HG03520 (cell line): ENCODE measurements around the gene CCND1.

ENCODE experiments used
- ATAC-seq: cut with Tn5 transposase; IDR thresholded peaks from one replicate; pipeline ENCODE4 v1.9.1; 2021; ENCODE audit warnings: mild to moderate bottlenecking, moderate library complexity; ENCODE audit not compliant: unreplicated experiment

CCND1 gene

DNA sequence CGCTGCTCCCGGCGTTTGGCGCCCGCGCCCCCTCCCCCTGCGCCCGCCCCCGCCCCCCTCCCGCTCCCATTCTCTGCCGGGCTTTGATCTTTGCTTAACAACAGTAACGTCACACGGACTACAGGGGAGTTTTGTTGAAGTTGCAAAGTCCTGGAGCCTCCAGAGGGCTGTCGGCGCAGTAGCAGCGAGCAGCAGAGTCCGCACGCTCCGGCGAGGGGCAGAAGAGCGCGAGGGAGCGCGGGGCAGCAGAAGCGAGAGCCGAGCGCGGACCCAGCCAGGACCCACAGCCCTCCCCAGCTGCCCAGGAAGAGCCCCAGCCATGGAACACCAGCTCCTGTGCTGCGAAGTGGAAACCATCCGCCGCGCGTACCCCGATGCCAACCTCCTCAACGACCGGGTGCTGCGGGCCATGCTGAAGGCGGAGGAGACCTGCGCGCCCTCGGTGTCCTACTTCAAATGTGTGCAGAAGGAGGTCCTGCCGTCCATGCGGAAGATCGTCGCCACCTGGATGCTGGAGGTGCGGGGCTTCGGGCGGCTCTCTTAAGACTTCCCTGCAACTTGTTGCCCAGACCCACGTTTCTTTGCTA lies at the start of gene CCND1:
CCND1 (plus strand) TSS at position 162 of the 587 bp plus-strand sequence; CDS start at position 320, 158 bp downstream.
- no peak for ATAC-seq

DNA sequence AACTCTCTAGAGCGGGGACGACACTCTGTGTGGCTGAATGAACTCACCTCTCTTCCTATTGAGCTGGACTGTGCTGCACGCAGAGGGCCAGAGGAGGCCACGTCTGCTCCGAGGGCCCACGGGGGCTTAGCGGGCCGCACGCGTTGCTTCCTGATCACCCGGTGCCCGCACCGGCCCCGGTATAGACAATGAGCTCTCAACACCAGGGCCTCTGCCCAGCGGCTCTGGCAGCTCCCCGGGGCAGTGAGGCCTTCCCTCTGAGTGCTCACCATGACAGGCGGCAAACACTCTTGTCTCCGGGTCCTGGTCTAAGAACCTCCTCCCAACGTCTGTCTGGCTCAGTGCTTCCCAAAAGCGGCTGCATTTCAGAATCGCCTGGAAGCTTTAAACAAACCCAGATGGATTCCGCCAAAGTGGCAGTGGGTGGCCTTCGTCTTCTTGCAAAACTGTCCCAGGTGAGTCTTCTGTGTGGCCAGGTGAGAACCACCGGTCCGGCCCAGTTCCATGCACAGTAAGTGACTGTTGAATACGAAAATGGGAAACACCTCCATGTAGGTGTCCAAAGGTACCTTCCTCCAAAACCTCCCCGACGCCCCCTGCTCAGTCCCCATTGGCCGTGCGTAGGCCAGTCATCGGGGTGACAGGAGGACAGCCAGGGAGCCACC lies 47.8 kb upstream of the CCND1 start:
- ATAC-seq = no peak

DNA sequence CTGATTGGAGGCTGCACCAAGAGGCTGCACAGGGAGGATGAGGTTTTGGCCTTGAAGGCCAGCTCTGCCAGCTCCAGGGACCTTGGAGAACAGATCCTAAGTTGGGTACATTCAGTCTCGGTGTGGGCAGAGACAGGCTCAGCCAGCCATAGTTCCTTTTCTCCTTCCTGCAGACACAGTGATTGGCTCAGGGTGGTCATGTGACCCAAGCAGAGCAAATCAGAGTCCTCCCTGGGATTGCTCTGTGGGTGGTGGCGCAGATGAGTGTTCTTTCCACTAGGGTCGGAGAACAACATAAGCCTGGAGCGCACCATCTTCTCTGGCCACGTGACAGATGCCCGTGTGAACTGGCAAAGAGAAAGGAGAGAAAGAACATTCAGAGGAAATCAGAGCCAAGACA lies 47.1 kb upstream of the CCND1 start:
- no peak for ATAC-seq

DNA sequence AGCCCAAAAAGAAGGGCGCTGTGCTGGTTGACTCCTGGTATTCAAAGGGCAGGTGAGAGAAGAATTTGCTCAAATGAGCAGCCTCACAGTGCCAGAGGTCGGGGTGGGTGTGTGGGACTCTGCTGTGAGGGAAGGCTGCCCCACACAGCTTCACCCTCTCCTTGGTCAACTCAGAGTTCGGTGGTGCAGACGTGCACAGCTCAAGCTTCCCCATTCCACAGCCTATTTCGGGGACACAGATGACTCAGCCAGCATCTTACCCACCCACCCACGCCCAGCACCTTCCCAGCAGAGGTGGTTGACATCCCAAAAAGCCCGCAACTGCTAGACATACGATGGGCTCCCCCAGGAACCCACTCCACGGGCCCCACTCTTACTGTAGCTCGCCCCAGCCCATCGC lies 46.5 kb upstream of the CCND1 start:
- ATAC-seq = no peak

DNA sequence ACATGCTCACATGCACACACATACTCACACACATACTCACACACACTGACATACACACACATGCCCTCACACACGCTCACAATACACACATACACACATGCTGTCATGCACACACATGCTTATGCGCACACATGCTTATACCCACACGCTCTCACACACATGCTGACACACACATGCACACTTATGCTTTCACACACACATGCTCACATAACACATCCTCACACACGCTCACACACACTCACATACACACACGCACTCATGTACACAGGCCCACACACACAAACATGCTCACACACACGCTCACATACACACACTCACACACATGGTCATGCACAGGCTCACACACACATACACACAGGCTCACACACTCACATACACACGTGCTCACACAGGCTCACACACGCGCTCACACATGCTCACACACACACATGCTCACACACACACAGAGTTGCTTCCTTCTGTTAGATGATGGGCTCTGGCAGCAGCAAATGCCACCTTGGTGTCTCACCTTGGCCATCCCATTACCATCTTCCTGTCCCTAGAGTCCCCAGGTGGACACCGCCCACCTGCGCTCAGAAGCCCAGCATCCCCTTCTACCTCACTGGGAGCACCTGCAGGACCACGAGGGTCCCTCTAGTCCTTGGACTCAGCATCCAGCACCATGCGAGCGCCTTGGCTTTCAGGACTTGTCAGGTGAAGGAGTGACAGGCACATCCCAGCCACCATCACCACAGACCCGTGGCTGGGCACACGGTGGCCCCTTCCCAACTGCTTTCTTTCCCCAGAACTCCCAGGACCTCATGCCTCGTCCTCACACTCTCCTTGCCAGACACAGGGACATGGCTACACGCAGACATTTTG lies 44.9 kb upstream of the CCND1 start:
- ATAC-seq = no peak

DNA sequence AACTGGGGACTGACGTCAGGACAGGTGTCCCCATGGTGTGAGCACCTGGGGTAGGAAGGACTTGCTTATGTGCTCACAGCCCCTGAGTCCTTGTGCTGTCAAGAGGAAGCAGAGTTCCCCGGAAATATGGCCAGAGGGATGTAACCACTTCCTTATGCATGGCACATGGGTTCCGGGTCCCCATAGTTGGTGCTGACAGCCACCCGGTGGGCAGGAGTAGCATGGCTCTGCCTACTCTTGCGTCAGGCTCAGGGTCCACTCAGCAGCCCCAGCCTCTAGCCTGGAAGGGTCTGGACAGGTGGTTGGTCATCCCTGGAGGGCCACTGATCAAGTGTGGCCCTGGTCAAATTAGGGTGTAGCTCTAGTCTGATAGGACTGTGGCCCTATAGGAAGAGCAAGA lies 42.8 kb upstream of the CCND1 start:
- no peak for ATAC-seq

DNA sequence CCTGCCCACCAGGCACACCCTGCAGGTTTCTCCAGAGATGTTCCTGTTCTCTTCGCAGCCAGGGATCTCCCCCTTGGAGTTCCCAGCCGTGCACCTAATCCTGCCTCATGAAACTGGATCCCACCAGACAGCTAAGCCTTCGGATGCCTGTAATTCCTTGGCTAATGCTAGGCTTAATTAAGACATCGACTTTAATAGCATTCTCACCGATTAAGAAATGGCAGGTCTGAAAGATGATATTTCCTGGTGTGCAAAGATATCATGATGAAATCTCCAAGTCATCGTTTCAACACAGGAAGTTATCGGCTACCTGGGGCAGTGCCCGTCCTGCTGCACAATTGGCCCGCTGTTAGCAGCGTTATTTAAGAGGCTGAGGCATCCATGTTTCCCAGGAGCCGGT lies 41.5 kb upstream of the CCND1 start:
- ATAC-seq = no peak

DNA sequence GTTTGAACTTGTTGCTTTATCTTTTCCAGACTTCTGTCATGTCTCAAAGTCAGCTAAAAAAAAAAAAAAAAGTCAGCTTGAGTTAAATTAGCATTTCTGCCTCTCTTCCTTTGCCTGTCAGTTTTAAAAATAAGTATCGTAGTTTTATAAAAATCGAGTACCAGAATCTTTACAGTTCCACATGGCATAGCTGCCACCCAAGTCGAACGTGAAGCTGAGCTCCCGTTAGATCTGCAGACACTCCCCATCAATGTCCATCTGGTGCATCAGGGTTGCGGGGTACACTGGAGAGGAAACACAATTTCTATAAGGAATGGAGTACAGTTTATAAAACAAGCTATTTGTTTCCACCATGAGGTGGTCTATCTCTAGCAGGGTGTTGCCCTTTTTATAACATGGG lies 41.0 kb upstream of the CCND1 start:
- no peak for ATAC-seq

DNA sequence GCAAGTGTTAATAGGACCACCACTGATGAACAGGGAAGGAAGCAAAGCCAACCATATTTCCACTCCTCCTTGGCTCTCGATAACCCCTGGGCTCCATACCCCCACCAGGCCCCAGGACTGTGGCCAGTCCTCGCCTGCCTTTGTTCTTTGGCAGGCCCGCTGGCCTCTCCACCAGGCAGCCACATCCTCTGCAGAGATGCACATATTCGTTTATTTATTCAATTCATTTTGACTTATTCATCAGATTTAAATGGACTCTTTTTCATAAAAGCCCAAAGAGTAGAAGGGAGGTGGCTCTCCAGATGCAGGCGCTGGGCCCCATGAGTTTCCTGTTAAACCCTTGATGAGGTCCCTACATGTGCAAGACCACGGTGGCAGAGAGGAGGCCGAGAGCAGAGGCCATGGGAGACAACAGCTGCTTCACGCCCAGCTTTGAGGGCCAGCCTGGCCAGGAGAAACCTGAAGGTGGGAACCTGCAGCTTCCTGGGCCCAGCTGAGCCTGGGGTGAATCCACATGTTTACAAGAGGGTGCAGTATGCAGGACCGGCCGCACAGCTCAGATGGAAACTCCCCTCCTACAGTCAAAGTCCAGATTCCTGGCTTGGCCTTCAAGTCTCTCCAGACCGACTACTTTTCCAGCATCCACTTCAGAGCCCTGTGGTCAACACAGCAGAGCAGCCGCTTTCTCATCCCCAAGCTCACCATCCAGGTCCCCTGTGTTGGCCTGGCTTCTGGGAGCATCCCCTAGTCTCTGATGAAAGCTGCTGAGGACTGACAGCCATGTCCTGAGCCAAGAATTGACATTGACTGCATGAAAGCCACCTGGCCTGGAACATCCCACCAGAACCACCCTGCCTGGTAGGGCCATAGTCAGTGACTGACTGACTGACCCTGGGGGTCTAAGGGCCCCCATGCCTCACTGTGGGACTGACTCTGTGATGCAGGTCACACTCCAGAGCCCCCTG lies 39.7 kb upstream of the CCND1 start:
- no peak for ATAC-seq

DNA sequence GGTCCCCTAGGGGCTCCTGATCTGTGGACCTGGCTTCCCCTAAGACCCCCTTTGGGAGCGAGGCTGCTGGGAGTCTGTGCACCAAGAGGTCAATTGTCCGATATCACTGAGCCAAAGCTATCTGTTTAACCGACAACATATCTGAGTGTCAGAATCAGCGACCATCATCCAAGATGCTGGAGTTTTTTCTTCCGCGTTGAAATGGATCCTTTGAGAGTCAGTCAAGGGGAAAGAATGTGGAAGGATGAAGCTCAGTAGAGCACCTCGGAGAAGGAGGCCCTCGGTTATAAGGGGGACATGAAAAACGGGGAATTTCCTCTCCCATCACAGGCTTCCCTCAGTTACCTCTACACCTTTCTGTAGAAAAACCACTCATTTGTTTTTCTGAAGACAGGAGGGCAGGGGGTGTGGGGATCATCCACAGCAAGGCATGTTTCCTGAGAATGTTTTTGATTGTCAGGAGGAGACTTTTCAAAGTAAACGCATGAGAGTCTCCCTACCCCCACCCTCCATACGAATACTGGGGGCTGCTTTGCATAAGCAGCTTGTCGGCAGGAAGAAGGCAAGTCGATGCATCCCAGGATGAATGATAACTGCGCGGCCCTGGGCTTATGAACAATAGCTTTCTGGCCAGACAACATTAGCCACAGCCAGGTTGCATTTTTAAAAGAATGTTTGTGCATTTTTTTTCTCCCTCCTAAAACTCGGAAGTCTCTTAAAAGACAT lies 37.7 kb upstream of the CCND1 start:
- no peak for ATAC-seq

DNA sequence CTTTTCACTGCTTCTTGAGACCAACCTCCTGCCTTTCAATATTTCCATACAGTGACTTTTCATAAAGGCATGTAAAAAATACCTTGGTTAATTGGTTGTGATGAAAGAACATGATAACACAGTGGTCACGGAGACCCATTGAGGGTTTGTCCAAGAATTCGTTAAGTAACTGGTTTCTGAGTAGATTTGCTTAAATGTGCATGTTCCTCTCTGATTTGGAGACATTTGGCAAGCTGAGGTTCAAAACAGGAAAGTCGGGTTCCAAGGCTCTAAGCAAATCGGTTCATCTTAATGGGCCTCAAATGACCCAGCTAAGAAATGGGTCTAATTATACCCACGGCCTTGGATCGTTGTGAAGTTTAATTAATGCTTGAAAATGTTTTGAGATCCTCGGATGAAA lies 36.9 kb upstream of the CCND1 start:
- ATAC-seq = no peak

DNA sequence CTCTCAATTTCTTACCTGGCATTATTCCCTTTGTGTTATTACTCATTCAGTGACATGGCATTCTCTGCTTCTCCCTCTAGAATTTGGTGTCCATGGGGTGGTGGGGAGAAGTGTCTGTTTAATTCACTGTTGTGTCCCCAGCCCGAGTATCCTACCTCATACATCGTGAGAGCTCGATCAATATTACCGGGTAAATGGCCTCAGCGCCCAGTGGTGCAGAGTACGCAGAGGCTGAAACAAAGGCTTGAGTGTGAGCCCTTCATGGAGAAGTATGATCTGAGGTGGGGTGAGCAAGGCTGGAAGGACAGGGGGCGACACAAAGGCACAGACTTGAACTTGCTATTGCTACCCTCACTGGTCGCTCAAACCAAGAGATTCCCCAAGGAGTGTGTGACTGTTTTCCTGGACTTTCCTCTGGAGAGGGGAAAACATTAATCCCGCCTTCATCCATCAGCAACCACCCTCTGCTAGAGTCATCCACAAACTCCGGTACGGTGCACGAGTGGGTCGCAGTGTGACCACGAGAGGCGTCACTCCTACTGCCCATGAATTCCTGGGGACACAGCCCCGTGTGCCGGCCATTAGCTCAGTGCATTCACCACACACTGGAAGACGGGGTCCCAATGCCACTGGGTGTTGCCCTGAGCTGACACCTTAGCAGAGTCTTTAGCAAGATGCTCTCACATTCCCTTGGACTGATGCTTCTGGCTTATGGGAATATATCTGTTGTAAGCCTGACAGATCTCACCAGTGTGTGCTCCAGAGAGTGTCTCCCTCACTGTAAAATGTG lies 35.0 kb upstream of the CCND1 start:
- ATAC-seq = no peak

DNA sequence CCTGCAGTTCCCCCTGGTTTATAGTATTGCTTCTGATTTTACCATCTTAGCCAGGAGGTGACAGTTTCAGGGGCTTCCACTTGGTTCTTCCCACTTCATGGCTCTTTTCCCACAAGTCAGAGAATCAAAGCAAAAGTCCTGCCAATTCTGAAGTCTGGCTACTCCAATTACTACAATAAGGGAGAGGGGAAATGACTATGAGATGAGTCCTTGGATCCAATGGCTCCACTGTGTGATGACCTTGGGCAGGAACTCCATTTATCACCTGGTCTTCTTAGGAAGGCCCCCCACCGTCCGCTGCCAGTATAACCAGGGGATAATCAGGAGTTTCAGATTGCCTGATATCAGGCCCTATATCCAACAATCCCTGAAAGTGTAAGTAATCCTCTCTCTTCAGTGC lies 31.6 kb upstream of the CCND1 start:
- ATAC-seq = no peak

DNA sequence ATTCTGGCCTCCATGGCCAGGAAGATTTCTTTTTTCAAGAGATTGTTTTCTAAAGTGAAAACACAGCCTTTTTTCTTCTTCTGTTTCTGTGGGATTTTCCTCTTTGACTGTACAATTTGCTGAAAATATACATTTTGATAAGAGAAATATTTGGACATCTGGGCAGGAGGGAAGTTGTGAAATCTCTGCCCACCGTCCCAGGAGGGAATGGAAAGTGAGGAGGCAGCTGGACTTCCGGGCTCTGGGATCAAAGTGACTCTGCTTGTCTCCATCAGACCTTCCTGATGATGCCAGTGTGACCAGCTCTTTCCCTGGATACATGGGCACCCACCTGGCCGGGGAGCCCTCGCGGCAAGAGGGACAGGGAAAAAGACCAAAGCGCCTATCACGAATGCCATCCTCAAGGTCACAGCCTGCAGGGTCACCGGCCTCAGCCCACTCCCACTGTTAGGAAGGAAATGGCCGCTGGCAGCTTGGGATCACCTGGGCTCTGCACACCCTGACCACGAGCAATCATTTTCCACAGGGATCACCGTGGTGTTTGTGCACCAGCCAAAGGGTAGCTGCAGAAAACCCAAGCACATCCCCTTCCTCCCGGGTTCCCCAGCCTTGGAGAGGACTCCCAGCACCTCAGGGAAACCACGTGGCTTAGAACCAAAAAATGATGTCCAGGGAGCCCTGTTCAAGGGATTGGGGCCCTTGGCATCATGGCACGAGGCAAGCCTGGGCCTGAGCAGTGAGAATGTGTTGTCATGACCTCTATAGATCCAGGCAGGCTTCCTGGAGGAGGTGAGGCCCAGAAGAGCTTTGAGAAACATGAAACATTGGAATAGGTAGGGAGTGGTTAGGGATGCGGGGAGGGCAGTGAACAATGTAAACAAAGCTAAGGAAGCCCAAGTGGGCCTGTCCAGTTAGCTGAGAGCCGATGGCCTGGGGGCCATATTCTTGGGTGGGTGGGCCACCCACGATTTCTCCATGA lies 29.1 kb upstream of the CCND1 start:
- no peak for ATAC-seq

DNA sequence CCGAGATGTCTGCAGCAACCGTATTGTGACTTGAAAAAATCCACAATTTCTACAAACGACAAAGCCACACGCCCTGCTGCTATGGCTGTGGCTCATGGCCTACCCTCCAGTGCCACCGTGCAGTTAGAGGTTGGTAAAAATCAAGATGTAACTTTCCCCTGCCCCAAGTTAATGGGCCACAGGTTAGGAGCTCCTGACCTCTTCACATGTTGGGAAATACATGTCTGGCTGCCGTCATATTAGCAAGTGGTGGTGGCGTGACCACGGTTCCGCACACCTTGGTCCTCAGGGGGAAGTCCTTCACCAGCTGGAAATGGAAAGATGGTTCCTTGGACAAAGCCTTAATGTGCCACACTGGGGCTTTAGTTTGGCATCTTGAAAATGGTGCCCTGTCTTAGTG lies 27.4 kb upstream of the CCND1 start:
- ATAC-seq = no peak

DNA sequence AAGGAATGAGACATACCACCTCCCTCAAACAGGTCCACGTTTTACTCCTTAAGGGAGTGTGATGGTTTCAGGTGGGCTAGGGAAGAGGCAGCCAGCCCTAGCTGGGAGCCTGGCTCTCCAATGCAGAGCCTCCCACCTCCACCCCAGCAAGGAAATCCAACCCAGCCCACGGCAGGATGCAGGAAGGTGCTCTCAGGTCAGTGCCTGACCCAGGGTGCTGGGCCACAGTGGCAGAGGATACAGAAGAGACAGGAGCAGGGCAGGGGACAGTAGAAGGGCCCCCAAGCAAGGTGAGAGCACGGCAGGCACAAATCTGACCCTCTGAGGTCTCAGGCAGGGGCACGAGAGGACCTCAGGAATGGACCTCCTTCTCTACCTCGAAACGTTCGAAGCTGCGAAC lies 26.9 kb upstream of the CCND1 start:
- no peak for ATAC-seq

DNA sequence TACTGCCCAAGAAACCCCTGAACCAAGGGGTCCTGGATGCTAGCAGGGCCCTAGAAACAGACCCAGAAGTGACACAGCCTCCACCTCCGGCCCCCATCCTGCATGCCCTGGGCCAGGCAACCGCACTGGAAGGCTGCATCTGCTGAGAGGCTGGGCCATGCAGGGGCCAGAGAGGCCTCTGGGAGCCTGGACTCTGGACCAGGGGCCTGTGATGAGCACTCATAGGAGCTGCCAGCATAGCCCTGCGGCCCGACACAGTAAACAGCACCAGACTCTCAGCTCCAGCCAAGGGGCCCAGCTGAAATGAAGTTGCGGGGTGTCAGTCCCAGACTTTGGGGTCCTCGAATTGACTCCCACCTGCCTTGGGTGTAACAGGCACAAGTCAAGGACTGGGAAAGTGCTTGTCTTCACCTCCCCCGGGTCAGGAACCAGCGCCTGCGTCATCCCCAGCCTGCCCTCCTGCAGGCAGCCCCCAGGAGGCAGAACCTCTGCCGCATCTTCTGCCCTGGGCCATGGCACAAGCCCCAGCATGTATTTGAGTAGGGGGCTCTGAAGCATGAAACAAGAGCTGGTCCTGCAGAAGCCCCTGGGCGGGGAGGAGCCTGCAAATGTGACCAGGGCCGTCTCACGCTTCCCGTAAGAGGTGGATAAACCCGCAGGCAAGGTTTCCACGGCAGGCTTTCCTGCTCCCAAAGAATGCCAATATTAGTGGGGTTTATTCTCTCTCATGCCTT lies 25.2 kb upstream of the CCND1 start:
- no peak for ATAC-seq

DNA sequence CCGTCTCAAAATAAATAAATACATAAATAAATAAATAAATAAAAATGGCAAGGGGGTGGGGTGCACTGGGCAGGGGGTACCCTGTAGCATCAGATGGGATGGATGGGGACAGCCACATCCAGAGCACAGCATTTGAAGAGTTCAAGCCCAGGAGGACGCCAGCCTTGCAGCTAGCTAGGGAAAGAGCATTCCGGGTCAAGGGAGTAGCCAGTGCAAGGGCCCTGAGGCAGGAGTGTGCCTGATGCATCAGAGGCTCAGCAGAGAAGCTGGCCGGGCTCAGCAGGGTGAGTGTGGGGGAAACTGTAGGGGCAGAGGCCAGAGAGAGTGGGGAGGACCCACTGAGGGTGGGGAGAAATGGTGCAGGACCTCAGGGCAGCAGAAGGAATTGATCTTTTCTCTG lies 23.7 kb upstream of the CCND1 start:
- ATAC-seq = no peak
